Measurements from ENCODE around the gene TMOD3. TPM values are rescaled to one million over a fixed set of nuclear protein-coding genes. Genes with fewer than 3 reads are reported as not detected.

Gene TMOD3

Small RNAs within 50 kb of the gene (small RNA-seq; reads per million reads assigned to genes)
- gene AC090971.5 (not detected), gene RF00017 (not detected), gene RF00019 (not detected), gene RNU6-90P (not detected)
